ENCODE results near the gene CORO2A. TPM values are rescaled to one million over a fixed set of nuclear protein-coding genes. Genes with fewer than 3 reads are reported as not detected.
A peak's percentile ranks its signal among the peaks of the same experiment; 100 is the strongest.

CORO2A gene
- total RNA-seq, 1 donor from 2014 or later: 1.7 TPM

GRCh38 chr9:98190757-98191105, 1.7 kb downstream of the CORO2A start:
- DNase-seq: no peak

- no peak for DNase-seq
These were observed 3.0 kb downstream of the CORO2A start for GRCh38 chr9:98189412-98189811.

- DNase-seq: no peak
These were observed 4.5 kb downstream of the CORO2A start for GRCh38 chr9:98187926-98188325.

- no peak for DNase-seq
These were observed 6.2 kb downstream of the CORO2A start for GRCh38 chr9:98186236-98186635.

- no peak for DNase-seq
These were observed 6.7 kb downstream of the CORO2A start for GRCh38 chr9:98185611-98186171.

GRCh38 chr9:98185021-98185567, 7.3 kb downstream of the CORO2A start:
- DNase-seq: no peak

- DNase-seq: no peak
These were observed 8.1 kb downstream of the CORO2A start for GRCh38 chr9:98184326-98184725.

GRCh38 chr9:98182889-98183599, 9.4 kb downstream of the CORO2A start:
- DNase-seq: no peak

GRCh38 chr9:98182069-98182820, 10.2 kb downstream of the CORO2A start:
- DNase-seq: no peak

GRCh38 chr9:98181746-98182068, 10.7 kb downstream of the CORO2A start:
- no peak for DNase-seq

GRCh38 chr9:98180996-98181395, 11.4 kb downstream of the CORO2A start:
- no peak for DNase-seq

- no peak for DNase-seq
These were observed 13.3 kb downstream of the CORO2A start for GRCh38 chr9:98178874-98179850.

GRCh38 chr9:98176391-98177259, 15.8 kb downstream of the CORO2A start:
- DNase-seq: no peak

GRCh38 chr9:98175762-98176161, 16.7 kb downstream of the CORO2A start:
- DNase-seq: no peak

- no peak for DNase-seq
These were observed 17.3 kb downstream of the CORO2A start for GRCh38 chr9:98175028-98175569.

GRCh38 chr9:98174502-98174918, 17.9 kb downstream of the CORO2A start:
- DNase-seq: peak; percentile 68

GRCh38 chr9:98173181-98173580, 19.3 kb downstream of the CORO2A start:
- no peak for DNase-seq

- DNase-seq: no peak
These were observed 19.8 kb downstream of the CORO2A start for GRCh38 chr9:98172604-98173003.

GRCh38 chr9:98171176-98171925, 21.1 kb downstream of the CORO2A start:
- DNase-seq: no peak

GRCh38 chr9:98168941-98169488, 23.4 kb downstream of the CORO2A start:
- peak; percentile 20 for DNase-seq
